Measurements from ENCODE around the gene KLHL15. TPM values are rescaled to one million over a fixed set of nuclear protein-coding genes. Genes with fewer than 3 reads are reported as not detected.

KLHL15 gene
- total and polyA plus RNA-seq, 2 of the 13 experiments (the other 11 are each of a cell fraction or from before 2014, with no cell fraction given), result 2.8 to 5.5 TPM

DNA sequence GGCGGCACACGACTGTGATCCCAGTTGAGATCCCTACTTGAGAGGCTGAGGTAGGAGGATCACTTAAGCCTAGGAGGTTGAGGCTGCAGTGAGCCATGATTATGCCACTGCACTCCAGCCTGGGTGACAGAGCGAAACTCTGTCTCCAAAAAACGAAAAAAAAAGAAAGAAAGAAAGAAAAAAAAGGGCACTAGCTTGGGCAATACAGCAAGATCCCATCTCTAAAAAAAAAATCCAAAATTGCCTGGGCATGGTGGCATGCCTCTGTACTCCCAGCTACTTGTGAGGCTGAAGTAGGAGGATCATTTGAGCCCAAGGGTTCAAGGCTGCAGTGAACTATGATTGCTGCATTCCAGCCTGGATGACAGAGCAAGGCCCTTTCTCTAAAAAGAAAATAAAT, 10.7 kb upstream of the KLHL15 start:
- H3K4me3 ChIP-seq (replicated peaks in 1 of 3; ENCODE audit: insufficient read depth in 1 of 3, low read depth in 2 of 3, low read length in 3 of 3), result no peak overlapping the region
- WGBS (ENCODE audit: low lambda C conversion rate), result 19% methylated on average over 4 of the region's 4 CpGs
- H3K9ac ChIP-seq (ENCODE audit: insufficient read depth, low read depth, low read length), result no peak overlapping the region
- H4K20me1 ChIP-seq (ENCODE audit: insufficient read depth, low read length), result no peaks in the 10 kb centered on the region
- no peaks in the 10 kb centered on the region for H3K36me3 ChIP-seq (replicated peaks in 1 of 2; ENCODE audit: control insufficient read depth in 1 of 2, insufficient read depth in 2 of 2, low read length in 2 of 2)
- H3K27ac ChIP-seq (ENCODE audit: extremely low read length, insufficient read depth, low read length), result no peak overlapping the region
- BruUV-seq (replicated peaks), result no TSS peak
- no peak overlapping the region for H2AFZ ChIP-seq (ENCODE audit: low read length)
- no peaks in the 10 kb centered on the region for H3K27me3 ChIP-seq (ENCODE audit: control insufficient read depth in 1 of 2, insufficient read depth in 2 of 2, low read length in 2 of 2)
- H3K4me1 ChIP-seq (ENCODE audit: insufficient read depth, low read length), result no peaks in the 10 kb centered on the region; the same call in 1 of the 2 replicates
- no peaks in the 10 kb centered on the region for H3K79me2 ChIP-seq (ENCODE audit: insufficient read depth, low read length)
- no peaks in the 10 kb centered on the region for H3K9me3 ChIP-seq (ENCODE audit: low read length)
- no peak for FAIRE-seq
- ATAC-seq, result no peak
- in situ Hi-C loops (cut with HindIII; ENCODE audit: extremely low pct_ligation_motif_present, low pct_unique_long_range_greater_than_20kb), result no loop called here
- ChIA-PET CTCF (ENCODE audit: low intra/inter-chr PET ratio, low total read pairs) (no interaction called here), POLR2A (interaction anchor here (1.8 kb wide), 1 partner anchor 13 kb away, joined by 6 read pairs; no protein-coding TSS in a partner anchor)
- intact Hi-C loops (cut with micrococcal nuclease; ENCODE audit: unreplicated experiment), result no loop called here
- no peak overlapping the region for H3K4me2 ChIP-seq (ENCODE audit: low read depth, low read length)
- no peak for DNase-seq (ENCODE audit: low spot score)
- TF ChIP-seq ZSCAN5A (CRISPR knock-in tag; IDR thresholded peaks at IDR 0.05; ENCODE audit: borderline replicate concordance), result no peak
- no peak for TF ChIP-seq NR0B2 (CRISPR knock-in tag; IDR thresholded peaks at IDR 0.05)
- no peak for TF ChIP-seq MAFF (IDR thresholded peaks at IDR 0.05; ENCODE audit: low read depth, low read length)
- no peak for TF ChIP-seq ZNF503 (CRISPR knock-in tag; IDR thresholded peaks at IDR 0.05)
- TF ChIP-seq GABPA (IDR thresholded peaks at IDR 0.05; ENCODE audit: low read depth, low read length), result no peak
- TF ChIP-seq GABPA (CRISPR knock-in tag; IDR thresholded peaks at IDR 0.05; ENCODE audit: low read depth), result no peak
- no peak for TF ChIP-seq AKNA (CRISPR knock-in tag; IDR thresholded peaks at IDR 0.05; ENCODE audit: borderline replicate concordance)
- TF ChIP-seq, protein P1, sequence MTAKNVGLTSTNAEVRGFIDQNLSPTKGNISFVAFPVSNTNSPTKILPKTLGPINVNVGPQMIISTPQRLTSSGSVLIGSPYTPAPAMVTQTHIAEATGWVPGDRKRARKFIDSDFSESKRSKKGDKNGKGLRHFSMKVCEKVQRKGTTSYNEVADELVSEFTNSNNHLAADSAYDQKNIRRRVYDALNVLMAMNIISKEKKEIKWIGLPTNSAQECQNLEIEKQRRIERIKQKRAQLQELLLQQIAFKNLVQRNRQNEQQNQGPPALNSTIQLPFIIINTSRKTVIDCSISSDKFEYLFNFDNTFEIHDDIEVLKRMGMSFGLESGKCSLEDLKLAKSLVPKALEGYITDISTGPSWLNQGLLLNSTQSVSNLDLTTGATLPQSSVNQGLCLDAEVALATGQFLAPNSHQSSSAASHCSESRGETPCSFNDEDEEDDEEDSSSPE (CRISPR knock-in tag; IDR thresholded peaks at IDR 0.05), result no peak
- TF ChIP-seq ZNF773 (CRISPR knock-in tag; IDR thresholded peaks at IDR 0.05; ENCODE audit: borderline replicate concordance), result no peak
- no peak for TF ChIP-seq PPARG (CRISPR knock-in tag; conservative IDR thresholded peaks at IDR 0.05)

Measured in HepG2 (cell line).